ENCODE results near the gene USP16.

Gene USP16

GRCh38 chr21:29084372-29084771, 59.9 kb downstream of the USP16 start:
- DNase-seq = no peak

DNA sequence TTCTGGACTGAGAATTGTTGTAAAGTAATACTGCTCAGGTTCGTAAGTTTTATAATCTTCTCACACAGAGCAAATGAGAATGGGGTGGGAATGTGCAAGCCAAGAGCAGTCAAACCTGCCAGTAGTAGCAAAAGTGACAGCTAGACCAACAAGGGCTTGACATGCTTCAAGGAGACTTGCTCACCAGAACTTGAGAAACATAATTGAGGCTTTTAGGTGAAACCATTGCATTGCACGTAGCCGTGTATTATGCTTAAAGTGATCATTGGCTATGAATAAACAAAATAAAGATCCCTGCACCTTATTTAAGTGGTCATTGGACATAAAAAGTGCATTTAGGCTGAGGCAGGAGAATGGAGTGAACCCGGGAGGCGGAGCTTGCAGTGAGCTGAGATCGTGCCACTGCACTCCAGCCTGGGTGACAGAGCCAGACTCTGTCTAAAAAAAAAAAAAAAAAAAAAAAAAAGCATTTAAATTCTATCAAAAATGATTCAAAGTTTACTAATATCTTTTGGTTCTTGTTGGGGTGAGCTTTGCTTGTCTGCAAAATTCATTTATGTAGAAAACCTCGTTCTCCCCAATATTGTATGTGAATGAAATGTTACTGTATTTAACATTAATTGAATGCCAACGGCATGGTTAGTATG, 60.8 kb downstream of the USP16 start:
- no peak for DNase-seq

GRCh38 chr21:29091033-29091432, 66.6 kb downstream of the USP16 start:
- DNase-seq = no peak

GRCh38 chr21:29092102-29092959, 67.9 kb downstream of the USP16 start:
- DNase-seq = no peak

DNA sequence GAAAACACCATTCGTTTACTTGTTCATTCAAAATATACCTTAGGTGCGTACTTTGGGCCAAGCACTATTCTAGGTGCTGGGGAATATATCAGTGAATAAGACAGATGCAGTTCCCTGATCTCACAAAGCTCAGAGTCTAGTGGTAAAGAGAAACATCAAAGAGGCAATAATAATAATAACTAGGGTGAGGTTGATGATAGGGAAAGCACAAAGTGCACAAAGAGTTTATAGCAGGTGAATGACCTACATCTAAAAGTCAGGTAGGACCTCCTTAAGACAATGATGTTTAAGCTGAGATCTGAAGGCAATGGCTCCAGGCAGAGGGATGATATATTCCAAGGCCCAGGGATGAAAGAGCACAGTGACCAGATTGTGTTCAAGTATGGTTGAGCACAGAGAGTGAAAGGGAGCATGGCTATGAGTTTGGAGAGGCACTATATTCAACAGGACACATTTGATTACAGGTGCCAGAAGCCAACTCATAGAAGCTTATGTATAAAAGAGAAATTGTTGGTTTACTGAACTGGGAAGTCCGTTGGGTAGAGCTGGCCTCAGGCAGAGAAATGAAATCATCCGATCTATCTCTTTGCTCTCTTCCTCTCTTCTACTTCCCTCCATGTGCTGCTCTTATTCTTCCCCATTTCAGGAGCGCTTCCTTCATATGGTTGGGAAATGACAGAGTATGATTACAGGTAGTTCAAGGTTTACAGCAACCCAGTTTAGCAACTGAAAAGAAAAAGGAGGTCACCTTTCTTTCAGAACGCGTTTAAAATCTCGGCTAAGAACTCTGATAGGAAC, 71.9 kb downstream of the USP16 start:
- no peak for DNase-seq

- no peak for DNase-seq
Observed at GRCh38 chr21:29098156-29098555, 73.7 kb downstream of the USP16 start.

DNA sequence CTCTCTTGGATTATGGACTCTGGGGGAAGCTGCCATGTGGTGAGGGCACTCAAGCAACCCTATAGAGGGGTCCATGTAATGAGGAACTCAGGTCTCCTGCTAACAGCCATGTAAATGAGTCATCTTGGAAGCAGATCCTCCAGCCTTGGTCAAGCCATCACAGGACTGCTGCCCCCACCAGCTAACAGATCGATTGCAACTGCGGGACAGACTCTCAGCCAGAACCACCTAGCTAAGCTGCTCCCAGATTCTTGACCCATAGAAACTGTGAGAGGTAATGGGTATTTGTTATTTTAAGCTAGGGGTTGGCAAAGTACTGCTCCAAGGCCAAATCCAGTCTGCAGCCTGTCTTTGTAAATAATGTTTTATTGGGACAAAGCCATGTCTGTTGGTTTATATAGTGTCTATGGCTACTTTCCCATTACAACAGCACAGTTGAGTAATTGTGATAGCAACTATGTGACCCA, 78.4 kb downstream of the USP16 start:
- DNase-seq = no peak

Measured in T-helper 9 cell (primary cell).